H1 (cell line): Measurements from ENCODE around the gene TSKS. TPM values are rescaled to one million over a fixed set of nuclear protein-coding genes. Genes with fewer than 3 reads are reported as not detected.

Source experiments
- CTCF ChIA-PET: fragments of 300-600 bp; sonication (Branson Sonifier 250); formaldehyde crosslinking; loops from one replicate; lab custom pipeline; 2021; ENCODE audit not compliant: partially characterized antibody; lab: Charles Lee
- POLR2A ChIA-PET: fragments of 300-600 bp; sonication (Branson Sonifier 250); formaldehyde crosslinking; loops from one replicate; lab custom pipeline; 2021; ENCODE audit warnings: inconsistent platforms; ENCODE audit not compliant: partially characterized antibody; lab: Charles Lee
- DNase-seq, 2 experiments: peaks; one replicate each; pipeline versions ENCODE4 v3.0.0 to v3.0.0-alpha.2; 2010 to 2022; ENCODE audit warnings: low spot score in 2 of 2, low read depth in 1 of 2, mixed read lengths in 1 of 2
- FAIRE-seq: peaks from 2 replicates; lab custom pipeline; 2011; peaks lifted over from hg19 to GRCh38; lab: Jason Lieb, UNC
- H2AFZ ChIP-seq: 2 replicates; pipeline ENCODE4 v1.8.1; 2012; ENCODE audit warnings: low read length, inconsistent platforms
- H2AK5ac ChIP-seq: 2 replicates; pipeline ENCODE4 v1.6.1; 2013; ENCODE audit warnings: low read depth, low read length
- H2BK120ac ChIP-seq: replicated peaks from 2 replicates; pipeline ENCODE3; 2013; ENCODE audit warnings: low read depth, low read length, inconsistent platforms
- H2BK12ac ChIP-seq: 2 replicates; pipeline ENCODE4 v1.6.1; 2013; ENCODE audit warnings: low read depth, low read length
- H2BK15ac ChIP-seq: 2 replicates; pipeline ENCODE4 v1.6.1; 2013; ENCODE audit warnings: low read length
- H2BK20ac ChIP-seq: 2 replicates; pipeline ENCODE4 v1.6.1; 2013; ENCODE audit warnings: low read length
- H2BK5ac ChIP-seq: 2 replicates; pipeline ENCODE4 v1.6.1; 2013; ENCODE audit warnings: low read depth, low read length
- H3K14ac ChIP-seq: 2 replicates; pipeline ENCODE4 v1.6.1; 2013; ENCODE audit warnings: inconsistent platforms; ENCODE audit not compliant: insufficient read length
- H3K18ac ChIP-seq: 2 replicates; pipeline ENCODE4 v1.6.1; 2013; ENCODE audit warnings: low read length; ENCODE audit errors: extremely low read depth
- H3K23ac ChIP-seq: 2 replicates; pipeline ENCODE4 v1.6.1; 2013; ENCODE audit warnings: inconsistent platforms; ENCODE audit not compliant: insufficient read length
- H3K23me2 ChIP-seq: 2 replicates; pipeline ENCODE4 v1.6.1; 2013; ENCODE audit warnings: low read depth, low read length
- H3K27ac ChIP-seq: 2 replicates; pipeline ENCODE4 v1.6.1; 2011; ENCODE audit warnings: low read depth, low read length, inconsistent platforms
- H3K27me3 ChIP-seq, 4 experiments: replicated peaks in 1 of 4; 1 replicate in 1 of 4; 2 replicates in 3 of 4; pipeline versions ENCODE4 v1.6.1 to v1.8.1; 2011 to 2013; ENCODE audit warnings: low read length in 3 of 4, mild to moderate bottlenecking in 3 of 4, inconsistent platforms in 2 of 4, mixed read lengths in 2 of 4, moderate library complexity in 1 of 4; ENCODE audit not compliant: control insufficient read depth in 3 of 4, insufficient read depth in 3 of 4; ENCODE audit errors: extremely low read depth in 1 of 4
- H3K36me3 ChIP-seq, 4 experiments: 2 replicates each; pipeline versions ENCODE4 v1.6.1 to v1.8.1; 2011 to 2013; ENCODE audit warnings: mild to moderate bottlenecking in 4 of 4, low read length in 3 of 4, moderate library complexity in 2 of 4, control low read depth in 1 of 4, inconsistent platforms in 1 of 4; ENCODE audit not compliant: insufficient read depth in 4 of 4, control insufficient read depth in 2 of 4
- H3K4ac ChIP-seq: replicated peaks from 2 replicates; pipeline ENCODE3; 2013; ENCODE audit warnings: low read length, low read depth, mixed read lengths, inconsistent platforms; ENCODE audit not compliant: insufficient read length
- H3K4me1 ChIP-seq, 4 experiments: replicated peaks in 1 of 4; 1 replicate in 1 of 4; 2 replicates in 3 of 4; pipeline versions ENCODE4 v1.6.1 to v1.8.1; 2011 to 2013; ENCODE audit warnings: low read length in 3 of 4, inconsistent platforms in 2 of 4, mixed read lengths in 1 of 4; ENCODE audit not compliant: insufficient read depth in 4 of 4, control insufficient read depth in 3 of 4
- H3K4me2 ChIP-seq, 2 experiments: 2 replicates each; pipeline versions ENCODE4 v1.6.1 to v1.8.1; 2011 to 2013; ENCODE audit warnings: low read depth in 2 of 2, low read length in 2 of 2, control low read depth in 1 of 2, inconsistent platforms in 1 of 2, mild to moderate bottlenecking in 1 of 2; ENCODE audit not compliant: insufficient read depth in 1 of 2
- H3K4me3 ChIP-seq, 4 experiments: fragments of 200-600, 300-600 bp in 1 of 4; sonication (generic), shearing (Covaris generic), sonication (Bioruptor Twin) in 1 of 4; 2 replicates each; pipeline versions ENCODE4 v1.5.1 to v1.8.1; 2011 to 2016; ENCODE audit warnings: low read length in 4 of 4, low read depth in 3 of 4, control low read depth in 2 of 4, inconsistent platforms in 2 of 4, mild to moderate bottlenecking in 2 of 4, mixed read lengths in 1 of 4, moderate library complexity in 1 of 4; ENCODE audit not compliant: insufficient read depth in 2 of 4; ENCODE audit errors: extremely low read depth in 1 of 4
- H3K56ac ChIP-seq: replicated peaks from 2 replicates; pipeline ENCODE3; 2013; ENCODE audit warnings: low read depth, mild to moderate bottlenecking, mixed read lengths, low read length, inconsistent platforms; ENCODE audit not compliant: insufficient read length
- H3K79me1 ChIP-seq: 2 replicates; pipeline ENCODE4 v1.6.1; 2013; ENCODE audit warnings: low read depth, low read length, control low read depth
- H3K79me2 ChIP-seq, 2 experiments: 2 replicates each; pipeline versions ENCODE4 v1.6.1 to v1.8.1; 2012 to 2013; ENCODE audit warnings: low read length in 2 of 2, mild to moderate bottlenecking in 2 of 2, inconsistent platforms in 1 of 2; ENCODE audit not compliant: insufficient read depth in 2 of 2, control insufficient read depth in 1 of 2
- H3K9ac ChIP-seq, 4 experiments: replicated peaks in 1 of 4; 1 replicate in 1 of 4; 2 replicates in 3 of 4; pipeline versions ENCODE4 v1.6.1 to v1.8.1; 2011 to 2013; ENCODE audit warnings: low read depth in 3 of 4, low read length in 3 of 4, control low read depth in 2 of 4, mild to moderate bottlenecking in 2 of 4, moderate library complexity in 2 of 4, inconsistent platforms in 1 of 4; ENCODE audit errors: extremely low read depth in 1 of 4
- H3K9me3 ChIP-seq, 2 experiments: 2 replicates each; pipeline versions ENCODE4 v1.6.1 to v1.8.1; 2012 to 2013; ENCODE audit warnings: mild to moderate bottlenecking in 2 of 2, moderate library complexity in 2 of 2, control low read depth in 1 of 2, inconsistent platforms in 1 of 2, low read depth in 1 of 2, low read length in 1 of 2, mixed read lengths in 1 of 2; ENCODE audit not compliant: insufficient read depth in 2 of 2
- H4K20me1 ChIP-seq, 2 experiments: replicated peaks in 1 of 2; 2 replicates each; pipeline versions ENCODE3 to v1.8.1; 2011 to 2013; ENCODE audit warnings: inconsistent platforms in 2 of 2, low read length in 2 of 2, mild to moderate bottlenecking in 1 of 2; ENCODE audit not compliant: insufficient read depth in 2 of 2, control insufficient read depth in 1 of 2
- H4K5ac ChIP-seq: 2 replicates; pipeline ENCODE4 v1.6.1; 2013; ENCODE audit warnings: low read length, low read depth, mixed read lengths, inconsistent platforms; ENCODE audit not compliant: insufficient read length
- H4K8ac ChIP-seq: 2 replicates; pipeline ENCODE4 v1.8.0; 2013; ENCODE audit warnings: mild to moderate bottlenecking, moderate library complexity, low read length, inconsistent platforms; ENCODE audit not compliant: insufficient read depth; ENCODE audit errors: extremely low read depth
- H4K91ac ChIP-seq: replicated peaks from 2 replicates; pipeline ENCODE3; 2013; ENCODE audit warnings: low read length, mixed read lengths, inconsistent platforms; ENCODE audit not compliant: insufficient read length
- CEBPB ChIP-seq: IDR thresholded peaks from 2 replicates; pipeline ENCODE4 v1.6.1; 2012; ENCODE audit warnings: low read depth, low read length
- WGBS, 2 experiments: shearing (Covaris generic) in 1 of 2; methylation state at CpG; one replicate each; pipeline versions ENCODE4 v1.1.6 to v1.1.7; 2013 to 2015; ENCODE audit warnings: low lambda C conversion rate in 2 of 2, mixed read lengths in 2 of 2, inconsistent platforms in 1 of 2, low coverage in 1 of 2, missing lambda C conversion rate in 1 of 2; ENCODE audit not compliant: insufficient replicate concordance in 2 of 2, insufficient coverage in 1 of 2, insufficient read length in 1 of 2; ENCODE audit errors: extremely low coverage in 1 of 2, missing lambda C conversion rate in 1 of 2; 5-methylcytosine and 5-hydroxymethylcytosine counted together
- polyA plus RNA-seq, 7 experiments: library from polyadenylated mRNA; depleted of rRNA in 3 of 7; stranded (reverse) in 5 of 7; unstranded in 2 of 7; fragments of >200 nt in 5 of 7; fragments of 200-250 nt in 2 of 7; gene quantifications; 1 replicate in 5 of 7; 2 replicates in 1 of 7; 4 replicates in 1 of 7; pipeline versions ENCODE4 v1.2.1 to v1.2.3, GENCODE V29; 2011 to 2013; ENCODE audit warnings: missing spikeins in 2 of 7, mixed read lengths in 2 of 7
- total RNA-seq: library from RNA; stranded (reverse); fragmentation: NEBNext Ultra II Directional; extraction: Animal tissue kit (Norgen Biotek cat#: 25700); gene quantifications from 2 replicates; pipeline ENCODE4 v1.2.1, GENCODE V29; 2021

Gene TSKS
- total and polyA plus RNA-seq, 2 of the 8 experiments (the other 6 are each of a cell fraction or from before 2014, with no cell fraction given) = 0.21 TPM; not detected in 1

- DNase-seq = no peak
- H3K27me3 ChIP-seq = no peaks in the 10 kb centered on the region
- no peak overlapping the region for H2BK15ac ChIP-seq
- H3K4me2 ChIP-seq = no peak overlapping the region
- no peak for FAIRE-seq
- H3K9me3 ChIP-seq = no peaks in the 10 kb centered on the region
- no peak overlapping the region for H2BK20ac ChIP-seq
- H3K14ac ChIP-seq = no peak overlapping the region
- no peak overlapping the region for H3K27ac ChIP-seq
- H2BK5ac ChIP-seq = 0 out of 2 replicates have a peak overlapping the region, but pooled peaks have one; percentile 60
- H4K91ac ChIP-seq = no peak overlapping the region
- H3K56ac ChIP-seq = no peak overlapping the region
- H3K4me3 ChIP-seq = no peak overlapping the region
- H3K4me1 ChIP-seq = no peaks in the 10 kb centered on the region; a peak in 2 of 7 replicates
- H3K36me3 ChIP-seq = peaks cover 2 to 17% (median 10%) of the 10 kb centered on the region in 4 experiments; a peak in 6 of 8 replicates
- H3K23ac ChIP-seq = no peak overlapping the region
- H3K23me2 ChIP-seq = no peaks in the 10 kb centered on the region; the same call in 1 of the 2 replicates
- H3K79me1 ChIP-seq = peaks cover 9% of the 10 kb centered on the region
- ChIA-PET POLR2A (interaction anchor here (1.0 to 2.0 kb wide), 2 partner anchors 10 to 90 kb away, joined by 3 to 8 read pairs; no protein-coding TSS in a partner anchor), CTCF (interaction anchor here (1.2 to 2.8 kb wide), 3 partner anchors 23 to 63 kb away, joined by 3 to 14 read pairs (median 6); no protein-coding TSS in a partner anchor)
- no peak overlapping the region for H2BK12ac ChIP-seq
- H3K79me2 ChIP-seq = no peaks in the 10 kb centered on the region; a peak in 1 of 4 replicates
- no peak overlapping the region for H4K5ac ChIP-seq
- H3K18ac ChIP-seq = no peak overlapping the region
- no peak overlapping the region; the same call in 1 of the 2 replicates for H4K8ac ChIP-seq
- H3K9ac ChIP-seq = no peak overlapping the region
- no peak overlapping the region for H2BK120ac ChIP-seq
- no peak overlapping the region for H3K4ac ChIP-seq
- 89% methylated on average over 7 of the region's 7 CpGs; no CpG with 5 or more reads in 1 of the 2 experiments for WGBS, 2 experiments
- TF ChIP-seq CEBPB = no peak
- peaks cover 2 to 7% of the 10 kb centered on the region in 2 experiments for H4K20me1 ChIP-seq
- no peak overlapping the region for H2AK5ac ChIP-seq
- H2AFZ ChIP-seq = no peak overlapping the region
Observed at GRCh38 chr19:49781394-49781793, 18.3 kb upstream of the TSKS start.
